ENCODE measurements around the gene GALNT6. TPM values are rescaled to one million over a fixed set of nuclear protein-coding genes. Genes with fewer than 3 reads are reported as not detected.

Gene GALNT6
- total RNA-seq, 1 donor, result 66.9 TPM

DNA sequence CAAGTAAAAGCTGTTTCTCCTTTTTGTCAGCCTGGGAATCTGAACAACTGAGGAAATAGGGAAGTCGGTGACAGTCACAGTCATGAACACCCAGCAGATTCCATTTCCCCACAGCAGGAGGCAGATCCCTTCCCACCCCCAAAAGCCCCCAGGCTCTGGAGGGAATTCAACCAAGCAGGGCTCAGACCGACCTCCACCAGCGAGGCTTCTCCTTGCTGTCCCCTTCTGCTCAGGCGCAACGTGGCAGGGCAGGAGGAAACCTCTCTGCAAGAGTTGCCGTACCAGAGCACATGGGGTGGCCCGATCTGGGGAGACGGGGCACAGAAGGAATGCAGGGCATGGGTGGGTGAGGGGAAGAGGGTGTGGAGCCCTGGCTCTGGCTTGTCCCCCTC is 319 bp downstream of the GALNT6 start:
- H3K4me3 ChIP-seq (ENCODE audit: low read depth, low read length), result peak overlapping the region; percentile 62
- no peak for DNase-seq (ENCODE audit: low read depth)
- TF ChIP-seq, protein P1, sequence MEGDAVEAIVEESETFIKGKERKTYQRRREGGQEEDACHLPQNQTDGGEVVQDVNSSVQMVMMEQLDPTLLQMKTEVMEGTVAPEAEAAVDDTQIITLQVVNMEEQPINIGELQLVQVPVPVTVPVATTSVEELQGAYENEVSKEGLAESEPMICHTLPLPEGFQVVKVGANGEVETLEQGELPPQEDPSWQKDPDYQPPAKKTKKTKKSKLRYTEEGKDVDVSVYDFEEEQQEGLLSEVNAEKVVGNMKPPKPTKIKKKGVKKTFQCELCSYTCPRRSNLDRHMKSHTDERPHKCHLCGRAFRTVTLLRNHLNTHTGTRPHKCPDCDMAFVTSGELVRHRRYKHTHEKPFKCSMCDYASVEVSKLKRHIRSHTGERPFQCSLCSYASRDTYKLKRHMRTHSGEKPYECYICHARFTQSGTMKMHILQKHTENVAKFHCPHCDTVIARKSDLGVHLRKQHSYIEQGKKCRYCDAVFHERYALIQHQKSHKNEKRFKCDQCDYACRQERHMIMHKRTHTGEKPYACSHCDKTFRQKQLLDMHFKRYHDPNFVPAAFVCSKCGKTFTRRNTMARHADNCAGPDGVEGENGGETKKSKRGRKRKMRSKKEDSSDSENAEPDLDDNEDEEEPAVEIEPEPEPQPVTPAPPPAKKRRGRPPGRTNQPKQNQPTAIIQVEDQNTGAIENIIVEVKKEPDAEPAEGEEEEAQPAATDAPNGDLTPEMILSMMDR (IDR thresholded peaks at IDR 0.05; ENCODE audit: insufficient read depth, low read depth, low read length), result no peak

- no peak overlapping the region for H3K4me3 ChIP-seq (ENCODE audit: low read depth, low read length)
- TF ChIP-seq, protein P1 (IDR thresholded peaks at IDR 0.05; ENCODE audit: insufficient read depth, low read depth, low read length), result no peak
- no peak for DNase-seq (ENCODE audit: low read depth)
Observed at GRCh38 chr12:51390457-51390856, 749 bp downstream of the GALNT6 start.

GRCh38 chr12:51389302-51389999 is 1.8 kb downstream of the GALNT6 start:
- TF ChIP-seq, protein P1 (IDR thresholded peaks at IDR 0.05; ENCODE audit: insufficient read depth, low read depth, low read length), result no peak
- H3K4me3 ChIP-seq (ENCODE audit: low read depth, low read length), result no peak overlapping the region
- DNase-seq (ENCODE audit: low read depth), result no peak

DNA sequence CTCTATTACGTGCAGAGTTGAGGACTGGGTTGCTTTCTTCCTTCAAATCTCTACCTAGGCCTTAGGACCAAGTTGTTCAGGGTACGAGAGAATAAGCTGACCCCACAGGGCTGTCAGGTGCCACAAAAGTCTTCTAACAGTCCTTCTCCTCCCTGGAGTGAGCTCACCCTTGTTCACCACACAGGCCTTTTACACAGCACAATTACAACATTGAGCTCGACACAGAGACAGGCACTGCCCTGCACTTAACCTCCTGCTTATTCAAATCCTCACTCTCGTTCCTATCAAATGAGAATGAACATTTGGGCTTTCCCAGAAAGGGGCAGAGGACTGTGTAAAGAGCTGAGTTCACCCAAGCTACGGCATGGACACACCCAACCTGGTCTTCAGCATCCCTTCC is 2.4 kb downstream of the GALNT6 start:
- DNase-seq (ENCODE audit: low read depth), result no peak

DNA sequence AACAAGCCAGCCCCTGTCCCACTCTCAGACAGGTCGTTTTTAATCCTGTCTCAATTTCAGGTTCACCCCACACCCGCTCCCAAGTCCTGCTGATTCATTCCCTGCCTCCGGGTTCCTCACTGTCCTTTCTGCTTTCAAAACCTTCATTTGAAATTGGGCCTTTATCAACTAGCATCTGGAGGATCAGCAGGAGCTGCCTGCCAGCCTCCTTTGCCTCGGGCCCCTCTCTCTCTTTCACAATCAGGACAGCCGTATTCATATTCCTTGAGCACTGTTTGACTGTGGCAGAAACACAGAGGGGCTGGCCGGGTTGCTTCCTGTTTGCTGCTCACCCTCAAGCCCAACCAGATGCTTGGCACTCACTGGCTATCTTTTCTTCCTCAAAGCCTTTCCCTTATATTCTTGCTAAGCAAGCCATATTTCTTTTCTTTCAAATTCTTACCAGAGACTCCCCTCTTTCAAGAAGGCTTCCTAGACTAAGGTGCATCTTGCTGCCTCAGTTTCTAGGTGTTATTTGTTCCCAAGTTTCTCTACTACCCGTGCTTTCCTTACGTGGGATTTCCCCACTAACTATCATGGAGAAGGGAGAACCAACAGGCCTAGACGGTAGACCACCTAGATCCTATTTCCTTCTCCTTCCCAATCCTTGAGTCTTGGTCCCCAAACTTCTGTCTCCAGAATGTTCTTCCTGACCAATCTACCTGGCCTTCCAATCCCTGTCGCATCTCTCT is 3.0 kb downstream of the GALNT6 start:
- H3K4me3 ChIP-seq (ENCODE audit: low read depth, low read length), result no peak overlapping the region
- DNase-seq (ENCODE audit: low read depth), result peak; percentile 68
- TF ChIP-seq, protein P1 (IDR thresholded peaks at IDR 0.05; ENCODE audit: insufficient read depth, low read depth, low read length), result no peak

More for the DNA sequence above, 2.4 kb downstream of the GALNT6 start:
- TF ChIP-seq, protein P1 (IDR thresholded peaks at IDR 0.05; ENCODE audit: insufficient read depth, low read depth, low read length), result no peak
- no peak overlapping the region for H3K4me3 ChIP-seq (ENCODE audit: low read depth, low read length)

DNA sequence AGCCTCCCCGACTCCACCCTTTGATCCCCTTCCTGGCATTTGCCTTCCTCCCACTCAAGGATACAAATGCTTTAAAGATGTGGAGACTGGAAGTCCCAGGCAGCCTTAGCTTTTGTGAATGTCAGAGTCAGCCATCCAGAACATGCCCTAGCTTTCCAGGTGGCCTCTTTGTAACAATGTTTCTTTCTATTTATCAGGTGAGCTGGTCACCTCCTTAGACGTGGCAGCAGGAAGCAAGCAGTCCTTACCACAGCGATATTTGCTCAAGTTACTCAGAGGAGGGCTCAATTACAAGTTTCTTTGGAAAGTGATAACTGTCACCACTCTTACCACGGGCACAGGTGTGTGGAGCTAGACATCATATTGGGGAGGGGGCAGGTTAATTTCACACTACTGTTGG is 4.9 kb downstream of the GALNT6 start:
- TF ChIP-seq, protein P1 (IDR thresholded peaks at IDR 0.05; ENCODE audit: insufficient read depth, low read depth, low read length), result no peak
- H3K4me3 ChIP-seq (ENCODE audit: low read depth, low read length), result no peak overlapping the region
- no peak for DNase-seq (ENCODE audit: low read depth)
